Activated naive CD4-positive, alpha-beta T cell (primary cell): ENCODE measurements around the gene LHFPL5.

Source experiments
- DNase-seq, 4 experiments: peaks; one replicate each; lab custom pipeline; 2025; lab: John Stamatoyannopoulos, UW

LHFPL5 gene

DNA sequence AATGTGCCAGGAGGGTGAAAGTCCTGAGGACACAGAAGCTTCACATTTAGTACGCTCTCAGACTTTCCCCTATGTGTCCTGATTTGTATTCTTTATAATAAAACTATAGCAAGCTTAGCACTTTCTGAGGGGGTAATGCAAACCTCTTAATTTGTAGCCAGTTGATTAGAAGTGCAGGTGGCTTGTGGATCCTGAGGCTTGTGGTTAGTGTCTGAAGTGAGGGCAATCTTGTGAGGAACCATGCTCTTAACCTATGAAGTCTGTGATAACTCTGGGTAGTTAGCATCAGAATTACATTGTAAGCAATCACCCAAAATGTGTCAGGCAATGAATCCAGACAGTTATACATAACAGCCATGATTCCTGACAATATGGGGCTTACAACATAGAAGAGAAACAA is 51.1 kb downstream of the LHFPL5 start:
- no peak for DNase-seq

DNA sequence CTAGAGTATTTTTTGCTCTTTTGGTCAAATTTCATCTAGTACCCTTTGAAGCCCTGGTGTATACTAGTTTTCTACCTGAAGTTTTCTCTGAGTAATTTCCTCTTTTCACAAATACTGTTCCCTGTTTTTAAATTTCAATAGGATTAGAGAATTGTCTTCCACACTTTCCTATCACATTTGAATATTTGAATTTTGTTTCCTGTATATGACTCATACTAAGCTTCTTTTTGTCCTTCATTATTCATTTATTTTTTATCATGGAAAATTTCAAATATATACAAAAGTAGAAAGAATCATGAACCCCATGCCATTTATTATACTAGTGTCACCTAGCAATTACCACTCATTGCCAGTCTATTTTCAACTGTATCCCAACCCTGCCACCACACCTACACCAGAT is 52.7 kb downstream of the LHFPL5 start:
- DNase-seq = no peak

DNA sequence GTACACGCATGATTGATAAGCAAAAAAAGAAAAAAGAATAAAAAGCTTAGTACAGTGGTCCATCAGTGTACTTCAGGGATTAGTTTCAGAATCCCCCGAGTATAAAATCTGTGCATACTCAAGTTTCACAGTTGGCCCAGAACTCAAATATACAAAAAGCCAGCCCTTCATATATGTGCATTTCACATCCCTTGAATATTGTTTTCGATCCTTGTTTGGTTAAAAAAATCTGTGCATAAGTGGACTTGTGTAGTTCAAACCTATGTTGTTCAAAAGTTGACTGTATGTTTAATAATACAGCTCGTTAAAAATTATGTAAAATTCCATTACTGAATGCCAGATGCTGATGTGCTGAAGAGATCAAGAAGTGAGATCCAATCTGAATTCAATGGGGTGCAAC is 54.2 kb downstream of the LHFPL5 start:
- no peak for DNase-seq
